GM18526 (cell line): ENCODE measurements around the gene TMEM179B.

Experiments used
- POLR2A ChIP-seq: IDR thresholded peaks from 3 replicates; pipeline ENCODE4 v1.6.1; 2011; ENCODE audit not compliant: insufficient read length; ENCODE audit errors: extremely low read depth

TMEM179B gene

DNA sequence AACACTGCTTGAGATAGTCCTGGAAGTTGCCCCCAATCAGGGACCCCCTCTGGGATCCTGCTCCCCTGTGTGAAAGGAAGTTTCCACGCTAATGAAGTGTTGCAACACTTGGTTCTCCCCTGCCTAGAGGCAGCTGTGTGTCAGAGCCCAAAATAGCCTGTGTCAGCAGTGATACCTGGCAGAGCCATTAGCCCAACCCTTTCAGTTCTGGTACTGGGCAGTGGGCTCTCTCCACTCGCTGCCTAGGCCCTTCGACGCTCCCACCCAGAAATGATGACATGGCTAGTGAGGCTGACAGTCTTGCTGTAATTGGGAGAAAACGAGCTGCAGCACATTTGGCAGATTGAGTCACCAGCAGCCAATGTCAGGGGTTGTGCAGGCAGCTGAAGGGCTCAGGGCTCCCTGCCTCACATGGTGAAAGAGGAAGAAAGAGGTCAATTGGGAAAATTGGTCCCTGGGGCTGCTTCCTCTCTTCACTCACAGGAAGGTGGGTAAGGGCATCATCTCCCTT lies 19.5 kb downstream of the TMEM179B start:
- no peak for TF ChIP-seq POLR2A

GRCh38 chr11:62810748-62811147 lies 23.5 kb downstream of the TMEM179B start:
- no peak for TF ChIP-seq POLR2A

DNA sequence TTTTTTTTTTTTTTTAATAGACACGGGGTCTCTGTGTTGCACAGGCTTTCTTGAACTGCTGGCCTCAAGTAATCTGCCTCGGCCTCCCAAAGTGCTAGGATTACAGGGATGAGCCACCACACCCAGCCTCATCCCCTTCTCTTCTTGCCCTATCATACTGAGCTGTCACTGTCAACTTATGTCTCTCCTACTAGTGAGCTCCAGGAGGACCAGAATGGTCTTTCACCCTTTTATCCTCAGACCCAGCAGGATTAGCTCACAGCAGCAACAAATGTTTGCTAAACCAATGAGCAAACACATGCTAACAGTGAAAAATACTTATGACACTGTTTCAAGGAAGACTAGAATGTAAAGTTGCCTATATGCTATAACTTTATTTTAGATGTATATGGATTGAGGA lies 24.5 kb downstream of the TMEM179B start:
- TF ChIP-seq POLR2A, result no peak

DNA sequence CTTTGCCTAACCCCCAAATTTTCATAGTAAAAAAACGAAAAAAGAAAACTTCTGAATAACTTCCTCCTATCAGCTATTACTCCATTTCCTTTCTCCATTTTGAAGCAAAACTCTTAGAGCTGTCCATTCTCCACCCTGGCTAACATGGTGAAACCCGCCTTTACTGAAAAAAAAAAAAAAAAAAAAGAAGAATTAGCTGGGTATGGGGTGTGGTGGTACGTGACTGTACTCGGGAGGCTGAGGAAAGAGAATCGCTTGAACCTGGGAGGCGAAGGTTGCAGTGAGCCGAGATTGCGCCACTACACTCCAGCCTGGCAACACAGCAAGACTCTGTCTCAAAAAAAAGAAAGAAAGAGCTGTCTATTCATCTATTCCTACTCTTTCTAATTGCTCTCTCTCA lies 29.4 kb downstream of the TMEM179B start:
- TF ChIP-seq POLR2A, result no peak

DNA sequence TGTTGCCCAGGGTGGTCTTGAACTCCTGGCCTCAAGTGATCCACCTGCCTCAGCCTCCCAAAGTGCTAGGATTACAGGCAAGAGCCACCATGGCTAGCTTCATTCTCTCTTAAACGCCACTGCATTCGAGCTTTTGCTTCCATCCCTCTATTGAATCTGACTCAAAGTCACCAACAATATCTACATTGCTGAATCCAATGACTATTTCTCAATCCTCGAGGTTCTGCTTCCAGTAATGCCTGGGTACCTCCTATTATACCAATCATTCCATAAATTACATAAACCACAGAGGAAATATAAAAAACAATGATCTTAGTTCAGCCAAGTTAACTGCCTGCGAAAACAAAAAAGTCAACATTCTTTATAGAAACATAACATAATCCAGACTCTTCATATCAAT lies 29.9 kb downstream of the TMEM179B start:
- TF ChIP-seq POLR2A, result no peak

DNA sequence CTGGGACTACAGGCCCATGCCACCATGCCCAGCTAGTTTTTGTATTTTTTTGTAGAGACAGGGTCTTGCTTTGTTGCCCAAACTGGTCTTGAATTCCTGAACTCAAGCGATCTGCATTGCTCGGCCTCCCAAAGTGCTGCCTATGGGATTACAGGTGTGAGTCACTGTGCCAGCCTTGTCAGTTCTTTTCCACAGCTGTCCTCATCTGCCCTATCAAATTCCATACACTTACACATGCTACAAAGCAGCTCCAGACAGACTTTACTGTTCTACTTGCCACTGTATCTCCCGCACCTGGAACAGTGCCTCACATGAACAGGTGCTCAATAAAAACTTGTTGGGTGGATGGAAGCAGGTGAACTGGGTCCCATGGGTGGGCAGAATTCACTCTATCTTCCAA lies 36.5 kb downstream of the TMEM179B start:
- no peak for TF ChIP-seq POLR2A

GRCh38 chr11:62830904-62831519 lies 43.8 kb downstream of the TMEM179B start:
- TF ChIP-seq POLR2A, result no peak

GRCh38 chr11:62831520-62832335 lies 44.5 kb downstream of the TMEM179B start, which contains the start of gene STX5:
STX5 (minus strand) TSS chr11:62832051; CDS start chr11:62831243, 808 bp downstream.
- TF ChIP-seq POLR2A, result peak; percentile 71

GRCh38 chr11:62832336-62833234 lies 45.4 kb downstream of the TMEM179B start, which contains the start of gene TEX54:
TEX54 (minus strand) TSS chr11:62832841.
- no peak for TF ChIP-seq POLR2A

DNA sequence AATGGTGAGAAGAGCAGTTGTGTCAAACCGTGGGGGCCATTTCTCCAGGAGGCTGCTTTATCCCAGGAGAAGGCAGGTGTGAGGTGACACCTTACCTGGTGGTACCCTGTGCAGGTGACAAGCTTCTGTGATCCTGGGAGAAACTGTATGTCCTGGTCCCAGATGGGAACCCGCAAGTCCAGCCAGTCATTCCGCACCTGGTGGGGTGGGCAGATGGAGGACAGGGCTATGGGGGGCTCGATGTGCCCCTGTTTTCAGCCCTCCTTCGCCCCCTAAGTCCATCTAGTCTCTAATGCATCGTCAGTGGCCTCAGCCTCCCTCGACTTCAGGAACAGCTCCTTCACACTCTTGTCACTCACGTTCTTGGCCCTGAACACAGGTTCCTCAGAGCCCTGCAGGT lies 48.1 kb downstream of the TMEM179B start:
- no peak for TF ChIP-seq POLR2A

- peak; percentile 92 for TF ChIP-seq POLR2A
Measured at GRCh38 chr11:62839050-62839945, 52.1 kb downstream of the TMEM179B start, which contains the start of gene WDR74. WDR74 (minus strand) TSS chr11:62839590; CDS start chr11:62839570, 20 bp downstream.
